Loucy (cell line): Measurements from ENCODE around the gene ABI1.

ENCODE experiments used
- H2AFZ ChIP-seq: fragments of 200-600 bp; sonication (generic); 2 replicates; pipeline ENCODE4 v1.6.0; 2016; ENCODE audit warnings: antibody characterized with exemption, mild to moderate bottlenecking, low read length, moderate library complexity
- H3F3A ChIP-seq: fragments of 200-600 bp; 2 replicates; pipeline ENCODE4 v1.6.0; 2016; ENCODE audit warnings: antibody characterized with exemption, low read depth, mild to moderate bottlenecking
- H3K27me3 ChIP-seq: fragments of 200-600 bp; sonication (generic); 2 replicates; pipeline ENCODE4 v1.6.1; 2014; ENCODE audit warnings: low read length, mild to moderate bottlenecking; ENCODE audit not compliant: insufficient read depth, poor library complexity, severe bottlenecking
- H3K36me3 ChIP-seq: fragments of 200-600 bp; sonication (generic); 2 replicates; pipeline ENCODE4 v1.6.1; 2016; ENCODE audit warnings: low read length; ENCODE audit not compliant: insufficient read depth
- H3K4me1 ChIP-seq: fragments of 200-600 bp; sonication (generic); 2 replicates; pipeline ENCODE4 v1.5.1; 2014; ENCODE audit warnings: low read length, mild to moderate bottlenecking; ENCODE audit not compliant: insufficient read depth, poor library complexity, severe bottlenecking
- H3K4me2 ChIP-seq: fragments of 200-600 bp; sonication (generic); 2 replicates; pipeline ENCODE4 v1.6.0; 2014; ENCODE audit warnings: antibody characterized with exemption, low read length, low read depth, mild to moderate bottlenecking; ENCODE audit not compliant: poor library complexity, severe bottlenecking
- H3K4me3 ChIP-seq: fragments of 200-600 bp; sonication (generic); 2 replicates; pipeline ENCODE4 v1.5.1; 2014; ENCODE audit warnings: low read length, mild to moderate bottlenecking, mixed read lengths; ENCODE audit not compliant: poor library complexity, severe bottlenecking
- H3K79me2 ChIP-seq: fragments of 200-600 bp; sonication (generic); 2 replicates; pipeline ENCODE4 v1.6.1; 2014; ENCODE audit warnings: low read length; ENCODE audit not compliant: insufficient read depth
- H3K9ac ChIP-seq: fragments of 200-600 bp; sonication (generic); 2 replicates; pipeline ENCODE4 v1.6.0; 2014; ENCODE audit warnings: mild to moderate bottlenecking, low read depth, low read length, moderate library complexity; ENCODE audit not compliant: poor library complexity, severe bottlenecking
- H3K9me2 ChIP-seq: fragments of 200-600 bp; sonication (generic); replicated peaks from 2 replicates; pipeline ENCODE4 v1.6.1; 2016; ENCODE audit warnings: low read depth, low read length, mixed read lengths
- H3K9me3 ChIP-seq: fragments of 200-600 bp; sonication (generic); 2 replicates; pipeline ENCODE4 v1.6.1; 2014; ENCODE audit warnings: mild to moderate bottlenecking, antibody characterized with exemption, low read length, low read depth; ENCODE audit not compliant: insufficient read depth
- H4K20me1 ChIP-seq: fragments of 200-600 bp; sonication (generic); 2 replicates; pipeline ENCODE4 v1.6.0; 2014; ENCODE audit warnings: antibody characterized with exemption, low read length, mild to moderate bottlenecking; ENCODE audit not compliant: insufficient read depth, poor library complexity, severe bottlenecking
- CTCF ChIP-seq: fragments of 200-600 bp; sonication (generic); conservative IDR thresholded peaks from 2 replicates; pipeline ENCODE4 v1.5.1; 2014; ENCODE audit warnings: mild to moderate bottlenecking, antibody characterized with exemption, low read length
- EZH2phosphoT487 ChIP-seq: fragments of 200-600 bp; IDR thresholded peaks from 2 replicates; pipeline ENCODE4 v1.6.1; 2018; ENCODE audit warnings: antibody characterized with exemption, mild to moderate bottlenecking, moderate library complexity, borderline replicate concordance

The ABI1 gene

GRCh38 chr10:26711324-26711723 is 149.4 kb downstream of the ABI1 start:
- Histone ChIP-seq H3K79me2 (no peaks in the 10 kb centered on the region), H3K9me3 (no peaks in the 10 kb centered on the region), H3K27me3 (no peaks in the 10 kb centered on the region), H3K4me2 (no peak overlapping the region), H3K4me1 (no peaks in the 10 kb centered on the region), H3K9me2 (no peaks in the 10 kb centered on the region), H3K9ac (no peak overlapping the region), H3F3A (no peaks in the 10 kb centered on the region), H4K20me1 (no peaks in the 10 kb centered on the region), H2AFZ (no peak overlapping the region), H3K4me3 (no peak overlapping the region), H3K36me3 (peaks cover 44% of the 10 kb centered on the region; the same call in 1 of the 2 replicates)
- TF ChIP-seq CTCF (no peak), EZH2phosphoT487 (no peak)

- TF ChIP-seq CTCF (no peak), EZH2phosphoT487 (no peak)
- Histone ChIP-seq H3K9me2 (no peaks in the 10 kb centered on the region), H3K4me3 (no peak overlapping the region), H3K36me3 (peaks cover 35% of the 10 kb centered on the region; the same call in 1 of the 2 replicates), H3K9ac (no peak overlapping the region), H3K4me1 (peaks cover 2% of the 10 kb centered on the region), H3K4me2 (no peak overlapping the region), H3K27me3 (no peaks in the 10 kb centered on the region), H4K20me1 (peaks cover 5% of the 10 kb centered on the region), H2AFZ (no peak overlapping the region), H3K9me3 (no peaks in the 10 kb centered on the region), H3K79me2 (peaks cover 12% of the 10 kb centered on the region; the same call in 1 of the 2 replicates), H3F3A (no peaks in the 10 kb centered on the region)
Observed at GRCh38 chr10:26706936-26707335, 153.8 kb downstream of the ABI1 start.

- Histone ChIP-seq H3K27me3 (no peaks in the 10 kb centered on the region), H3K9me2 (no peaks in the 10 kb centered on the region), H3K4me3 (no peak overlapping the region), H3K9ac (no peak overlapping the region), H3K36me3 (peaks cover 35% of the 10 kb centered on the region; the same call in 1 of the 2 replicates), H3K4me1 (peaks cover 2% of the 10 kb centered on the region), H3K9me3 (no peaks in the 10 kb centered on the region), H4K20me1 (peaks cover 5% of the 10 kb centered on the region), H3K79me2 (peaks cover 19% of the 10 kb centered on the region), H3K4me2 (no peak overlapping the region), H3F3A (no peaks in the 10 kb centered on the region), H2AFZ (no peak overlapping the region)
- no peak for TF ChIP-seq CTCF
- no peak for TF ChIP-seq EZH2phosphoT487
Observed at GRCh38 chr10:26706206-26706605, 154.6 kb downstream of the ABI1 start.
